GM19099 (cell line): ENCODE data around the gene CPT1C.

Experiments
- POLR2A ChIP-seq: IDR thresholded peaks from 3 replicates; pipeline ENCODE4 v1.6.1; 2011; ENCODE audit warnings: low read depth; ENCODE audit not compliant: insufficient read length; ENCODE audit errors: extremely low read depth

The CPT1C gene

DNA sequence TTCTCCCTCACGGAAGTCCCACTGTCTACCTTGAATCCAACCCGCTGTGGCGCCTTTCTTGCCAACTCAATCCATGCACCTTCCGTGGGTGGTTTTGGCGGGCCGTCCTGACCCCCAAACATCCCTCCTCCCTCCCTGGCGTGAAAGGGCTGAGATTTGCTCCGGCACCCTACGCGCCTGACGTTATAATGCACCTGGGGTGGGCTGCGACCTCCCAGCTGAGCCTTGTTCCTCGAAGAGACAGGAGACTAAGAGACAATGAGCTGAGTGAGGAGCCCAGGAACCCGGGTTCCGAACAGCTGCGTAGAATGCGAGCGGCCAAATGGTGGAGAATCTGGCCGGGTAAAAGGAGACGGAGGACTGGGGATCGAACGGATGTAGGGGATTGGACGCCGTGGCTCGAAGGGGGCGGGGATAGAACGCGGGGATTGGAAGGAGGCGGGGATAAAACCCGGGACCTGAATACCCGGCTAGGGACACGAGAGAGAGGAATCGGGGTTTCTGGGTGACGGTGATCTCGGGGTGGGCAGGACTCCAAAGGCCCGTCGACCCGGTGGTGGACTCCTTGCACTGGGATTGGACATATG, at the start of gene CPT1C:
Gene CPT1C, plus strand, starts transcription at position 461 of the 587 bp plus-strand sequence. CDS start 1,137 bp downstream, outside the sequence.
- no peak for TF ChIP-seq POLR2A

DNA sequence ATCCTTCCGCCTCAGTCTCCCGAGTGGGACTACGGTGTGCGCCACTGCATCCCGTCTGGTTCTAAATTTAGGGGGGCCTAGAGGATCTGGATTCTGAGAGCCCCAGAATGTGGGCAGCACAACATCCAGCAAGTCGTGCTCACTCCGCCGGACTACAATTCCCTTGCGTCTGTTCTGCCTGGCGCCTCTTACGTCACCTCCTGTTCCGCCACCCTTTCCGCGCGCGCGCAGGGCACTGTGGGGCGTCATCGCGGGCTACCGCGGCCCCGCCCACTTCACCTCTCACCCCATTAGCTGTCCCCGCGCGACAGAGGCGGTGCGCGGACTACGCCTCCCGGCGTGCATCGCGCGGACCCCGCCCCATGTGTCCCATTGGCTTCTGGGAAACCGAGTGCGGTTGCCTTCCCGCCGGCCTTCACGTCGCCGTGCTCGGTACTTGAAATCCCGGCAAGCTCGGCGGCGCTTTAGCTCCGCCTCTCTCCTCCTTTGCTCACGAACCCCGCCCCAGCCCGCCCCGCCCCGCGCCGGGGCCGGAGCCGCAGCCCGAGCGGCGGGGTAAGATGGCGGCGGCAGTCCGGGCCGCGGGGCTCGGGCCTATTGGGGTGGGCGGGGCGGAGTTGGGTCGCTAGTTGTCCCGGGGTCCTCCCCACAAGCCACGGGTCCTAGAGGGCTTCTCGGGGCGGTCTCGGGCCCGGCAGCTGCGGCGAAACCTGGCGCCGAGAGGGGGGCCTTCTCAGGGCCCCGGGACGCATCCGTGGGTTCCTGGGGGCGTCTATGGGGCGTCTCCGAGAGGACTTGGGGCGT, 49.0 kb upstream of the CPT1C start, which contains the start of gene SCAF1:
Gene SCAF1, plus strand, starts transcription at position 522 of the 804 bp plus-strand sequence. CDS start 2,818 bp downstream, outside the sequence.
- peak; percentile 49 for TF ChIP-seq POLR2A

DNA sequence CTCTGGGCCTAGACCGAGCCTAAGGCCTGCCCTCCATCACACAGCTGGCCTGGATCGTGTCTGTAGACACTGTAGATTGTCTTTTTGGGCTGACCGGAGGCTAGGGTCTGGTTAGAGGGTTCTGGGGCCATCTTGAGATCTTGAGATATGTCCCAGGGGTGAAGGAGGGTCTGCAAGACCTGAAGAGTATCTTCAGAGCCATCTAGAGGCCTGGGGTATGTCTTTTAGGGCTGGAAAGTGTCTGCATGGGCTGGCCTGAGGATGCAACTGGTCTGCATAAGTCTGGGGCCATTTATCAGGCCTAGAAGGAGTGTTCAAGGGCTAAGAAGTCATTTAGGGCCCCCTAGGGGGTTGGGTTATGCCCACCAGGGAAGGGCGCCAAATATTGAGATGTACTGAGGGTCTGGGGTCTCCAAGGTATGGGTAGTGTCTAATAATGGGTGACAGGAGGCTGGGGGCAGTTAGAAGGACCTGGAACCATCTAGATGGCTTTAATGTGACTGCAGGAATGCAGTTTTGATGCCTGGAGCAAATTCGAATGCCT, 48.4 kb upstream of the CPT1C start:
- no peak for TF ChIP-seq POLR2A

DNA sequence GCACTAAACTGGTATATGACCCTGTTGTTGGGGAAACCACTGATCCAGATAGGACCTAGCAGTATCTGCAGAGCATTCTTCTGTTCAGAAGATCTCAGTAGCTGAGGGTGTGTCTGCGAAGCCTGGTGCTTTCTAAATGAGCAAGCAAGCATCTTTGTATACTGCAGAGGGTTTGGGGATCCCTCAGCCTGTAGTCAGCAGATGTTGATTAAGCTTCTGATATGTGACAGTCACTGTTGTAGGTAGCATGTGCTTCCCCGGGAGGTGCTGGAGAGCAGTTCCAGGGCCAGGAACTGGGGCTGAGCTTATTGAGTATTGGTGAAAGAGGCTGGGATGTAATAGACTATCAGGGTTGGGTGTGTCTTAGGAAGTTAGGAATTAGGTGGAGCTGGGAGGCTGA, 47.5 kb upstream of the CPT1C start:
- TF ChIP-seq POLR2A = no peak

DNA sequence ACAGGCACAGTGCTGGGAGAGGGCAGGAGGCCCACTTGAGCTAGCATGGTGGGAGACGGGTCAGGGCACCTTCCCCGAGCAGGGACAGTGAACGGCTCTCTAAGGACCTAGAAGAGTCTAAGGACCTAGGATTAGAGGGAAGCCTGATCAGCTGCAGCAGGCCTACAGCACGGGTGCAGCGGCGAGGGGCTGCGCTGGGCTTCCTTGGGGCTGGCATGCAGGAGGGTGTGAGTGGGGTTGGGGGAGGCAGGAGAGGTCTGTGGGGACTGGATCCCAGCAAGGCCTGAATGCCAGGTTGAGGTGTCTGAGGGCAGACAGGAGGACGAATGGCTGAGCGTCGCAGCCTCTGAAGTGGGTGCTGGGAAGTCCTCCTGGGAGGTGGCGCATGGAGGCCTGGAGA, 45.3 kb upstream of the CPT1C start:
- TF ChIP-seq POLR2A = no peak

DNA sequence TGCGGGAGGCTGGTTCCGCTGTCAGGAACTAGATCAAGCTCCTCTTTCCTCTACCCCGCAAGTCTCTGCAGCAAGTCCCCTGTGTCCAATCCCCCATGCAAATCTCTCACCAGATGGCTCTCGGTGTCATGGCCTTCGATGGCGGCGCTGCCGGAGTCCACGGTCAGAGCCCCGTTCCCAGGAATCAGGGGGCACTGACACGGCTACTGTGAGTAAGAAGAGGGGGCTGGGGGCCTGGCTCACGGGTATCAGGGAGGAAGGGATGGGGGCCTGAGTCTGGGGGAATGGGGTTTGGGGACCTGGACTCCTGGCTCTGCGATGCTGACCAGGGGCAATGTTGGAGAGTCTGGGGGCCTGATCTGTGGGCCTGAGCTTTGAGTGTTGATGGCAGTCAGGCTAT, 44.9 kb upstream of the CPT1C start:
- TF ChIP-seq POLR2A = no peak

DNA sequence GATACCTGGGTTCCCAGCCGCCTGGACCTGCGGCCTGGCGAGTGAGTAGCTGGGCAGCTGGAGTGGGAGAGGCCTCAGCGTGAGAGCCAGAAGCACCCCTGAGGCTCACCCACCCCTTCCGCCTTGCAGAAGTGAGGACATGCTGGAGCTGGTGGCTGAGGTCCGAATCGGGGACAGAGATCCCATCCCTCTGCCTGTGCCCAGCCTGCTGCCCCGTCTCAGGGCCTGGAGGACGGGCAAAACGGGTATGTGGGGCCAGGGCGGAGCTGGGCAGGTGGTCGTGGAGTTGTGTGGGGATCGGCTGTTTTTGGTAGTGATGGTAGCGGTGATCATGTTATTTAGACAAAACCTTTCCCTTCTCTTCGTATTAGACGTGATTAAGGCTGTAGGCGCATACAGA, 44.3 kb upstream of the CPT1C start:
- no peak for TF ChIP-seq POLR2A

DNA sequence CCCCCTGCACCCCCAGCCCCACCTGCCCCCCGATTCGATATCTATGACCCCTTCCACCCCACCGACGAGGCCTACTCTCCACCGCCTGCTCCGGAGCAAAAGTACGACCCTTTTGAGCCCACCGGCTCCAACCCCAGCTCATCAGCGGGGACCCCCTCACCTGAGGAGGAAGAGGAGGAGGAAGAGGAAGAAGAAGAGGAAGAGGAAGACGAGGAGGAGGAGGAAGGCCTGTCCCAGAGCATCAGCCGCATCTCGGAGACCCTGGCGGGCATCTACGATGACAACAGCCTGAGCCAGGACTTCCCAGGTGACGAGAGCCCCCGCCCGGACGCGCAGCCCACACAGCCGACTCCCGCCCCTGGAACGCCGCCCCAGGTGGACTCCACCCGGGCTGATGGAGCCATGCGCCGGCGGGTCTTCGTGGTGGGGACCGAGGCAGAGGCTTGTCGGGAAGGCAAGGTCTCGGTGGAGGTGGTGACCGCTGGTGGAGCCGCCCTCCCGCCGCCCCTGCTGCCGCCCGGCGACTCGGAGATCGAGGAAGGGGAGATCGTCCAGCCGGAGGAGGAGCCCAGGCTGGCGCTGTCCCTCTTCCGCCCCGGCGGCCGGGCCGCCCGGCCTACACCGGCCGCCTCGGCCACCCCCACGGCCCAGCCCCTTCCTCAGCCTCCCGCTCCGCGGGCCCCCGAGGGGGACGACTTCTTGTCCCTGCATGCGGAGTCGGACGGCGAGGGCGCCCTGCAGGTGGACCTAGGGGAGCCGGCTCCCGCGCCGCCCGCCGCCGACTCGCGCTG, 39.7 kb upstream of the CPT1C start:
- no peak for TF ChIP-seq POLR2A

DNA sequence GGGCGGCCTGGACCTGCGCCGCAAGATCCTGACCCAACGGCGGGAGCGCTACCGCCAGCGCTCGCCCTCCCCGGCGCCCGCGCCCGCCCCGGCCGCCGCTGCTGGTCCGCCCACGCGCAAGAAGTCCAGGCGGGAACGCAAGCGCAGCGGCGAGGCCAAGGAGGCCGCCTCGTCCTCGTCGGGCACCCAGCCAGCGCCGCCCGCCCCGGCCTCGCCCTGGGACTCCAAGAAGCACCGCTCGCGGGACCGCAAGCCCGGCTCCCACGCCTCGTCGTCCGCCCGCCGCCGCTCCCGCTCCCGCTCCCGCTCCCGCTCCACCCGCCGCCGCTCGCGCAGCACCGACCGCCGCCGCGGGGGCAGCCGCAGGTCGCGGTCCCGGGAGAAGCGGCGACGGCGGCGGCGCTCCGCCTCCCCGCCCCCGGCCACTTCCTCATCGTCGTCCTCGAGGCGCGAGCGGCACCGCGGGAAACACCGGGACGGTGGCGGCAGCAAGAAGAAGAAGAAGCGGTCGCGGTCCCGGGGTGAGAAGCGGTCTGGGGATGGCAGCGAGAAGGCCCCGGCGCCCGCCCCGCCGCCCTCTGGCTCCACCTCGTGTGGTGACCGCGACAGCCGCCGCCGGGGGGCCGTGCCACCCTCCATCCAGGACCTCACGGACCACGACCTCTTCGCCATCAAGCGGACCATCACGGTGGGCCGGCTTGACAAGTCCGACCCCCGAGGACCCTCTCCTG, 38.9 kb upstream of the CPT1C start:
- TF ChIP-seq POLR2A = no peak

DNA sequence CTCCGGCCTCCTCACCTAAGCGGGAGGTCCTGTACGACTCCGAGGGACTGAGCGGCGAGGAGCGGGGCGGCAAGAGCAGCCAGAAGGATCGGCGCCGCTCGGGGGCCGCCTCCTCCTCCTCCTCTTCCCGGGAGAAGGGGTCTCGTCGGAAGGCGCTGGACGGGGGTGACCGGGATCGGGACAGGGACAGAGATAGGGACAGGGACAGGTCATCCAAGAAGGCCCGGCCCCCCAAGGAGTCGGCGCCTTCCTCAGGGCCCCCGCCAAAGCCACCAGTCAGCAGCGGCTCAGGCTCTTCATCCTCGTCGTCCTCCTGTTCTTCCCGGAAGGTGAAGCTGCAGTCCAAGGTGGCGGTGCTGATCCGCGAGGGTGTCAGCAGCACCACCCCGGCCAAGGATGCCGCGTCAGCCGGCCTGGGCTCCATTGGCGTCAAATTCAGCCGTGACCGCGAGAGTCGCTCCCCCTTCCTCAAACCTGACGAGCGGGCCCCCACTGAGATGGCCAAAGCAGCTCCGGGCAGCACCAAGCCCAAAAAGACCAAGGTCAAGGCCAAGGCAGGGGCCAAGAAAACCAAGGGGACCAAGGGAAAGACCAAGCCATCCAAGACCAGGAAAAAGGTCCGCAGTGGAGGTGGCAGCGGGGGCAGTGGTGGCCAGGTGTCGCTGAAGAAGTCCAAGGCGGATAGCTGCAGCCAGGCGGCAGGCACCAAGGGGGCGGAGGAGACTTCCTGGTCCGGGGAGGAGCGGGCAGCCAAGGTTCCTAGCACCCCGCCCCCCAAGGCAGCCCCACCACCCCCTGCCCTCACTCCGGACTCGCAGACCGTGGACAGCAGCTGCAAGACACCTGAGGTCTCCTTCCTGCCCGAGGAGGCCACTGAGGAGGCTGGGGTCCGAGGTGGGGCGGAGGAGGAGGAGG, 38.1 kb upstream of the CPT1C start:
- TF ChIP-seq POLR2A = no peak

DNA sequence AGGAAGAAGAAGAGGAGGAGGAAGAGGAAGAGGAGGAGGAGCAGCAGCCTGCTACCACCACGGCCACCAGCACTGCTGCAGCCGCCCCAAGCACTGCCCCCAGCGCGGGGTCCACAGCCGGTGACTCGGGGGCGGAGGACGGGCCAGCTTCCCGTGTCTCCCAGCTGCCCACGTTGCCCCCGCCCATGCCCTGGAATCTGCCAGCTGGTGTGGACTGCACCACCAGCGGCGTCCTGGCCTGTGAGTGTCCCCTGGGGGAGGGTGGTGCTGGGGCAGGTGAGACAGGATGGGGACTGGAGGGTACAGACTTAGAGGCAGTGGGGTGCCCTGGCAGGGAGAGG, 37.5 kb upstream of the CPT1C start:
- TF ChIP-seq POLR2A = no peak

DNA sequence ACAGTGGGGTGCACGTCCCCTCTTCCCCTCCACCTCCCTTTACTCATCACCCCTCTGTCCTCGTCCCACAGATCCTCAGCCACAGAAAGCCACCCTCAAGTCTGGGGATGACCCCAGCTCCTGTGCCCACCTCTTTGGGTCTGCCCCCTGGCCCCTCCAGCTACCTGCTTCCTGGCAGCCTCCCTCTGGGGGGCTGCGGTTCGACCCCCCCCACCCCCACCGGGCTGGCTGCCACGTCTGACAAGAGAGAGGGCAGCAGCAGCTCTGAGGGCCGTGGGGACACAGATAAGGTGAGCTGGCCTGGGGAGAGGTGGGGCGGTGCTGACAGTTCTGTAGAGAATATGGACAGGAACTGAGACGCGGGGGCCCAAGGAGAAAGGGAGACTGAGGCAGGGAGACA, 36.3 kb upstream of the CPT1C start:
- TF ChIP-seq POLR2A = no peak

DNA sequence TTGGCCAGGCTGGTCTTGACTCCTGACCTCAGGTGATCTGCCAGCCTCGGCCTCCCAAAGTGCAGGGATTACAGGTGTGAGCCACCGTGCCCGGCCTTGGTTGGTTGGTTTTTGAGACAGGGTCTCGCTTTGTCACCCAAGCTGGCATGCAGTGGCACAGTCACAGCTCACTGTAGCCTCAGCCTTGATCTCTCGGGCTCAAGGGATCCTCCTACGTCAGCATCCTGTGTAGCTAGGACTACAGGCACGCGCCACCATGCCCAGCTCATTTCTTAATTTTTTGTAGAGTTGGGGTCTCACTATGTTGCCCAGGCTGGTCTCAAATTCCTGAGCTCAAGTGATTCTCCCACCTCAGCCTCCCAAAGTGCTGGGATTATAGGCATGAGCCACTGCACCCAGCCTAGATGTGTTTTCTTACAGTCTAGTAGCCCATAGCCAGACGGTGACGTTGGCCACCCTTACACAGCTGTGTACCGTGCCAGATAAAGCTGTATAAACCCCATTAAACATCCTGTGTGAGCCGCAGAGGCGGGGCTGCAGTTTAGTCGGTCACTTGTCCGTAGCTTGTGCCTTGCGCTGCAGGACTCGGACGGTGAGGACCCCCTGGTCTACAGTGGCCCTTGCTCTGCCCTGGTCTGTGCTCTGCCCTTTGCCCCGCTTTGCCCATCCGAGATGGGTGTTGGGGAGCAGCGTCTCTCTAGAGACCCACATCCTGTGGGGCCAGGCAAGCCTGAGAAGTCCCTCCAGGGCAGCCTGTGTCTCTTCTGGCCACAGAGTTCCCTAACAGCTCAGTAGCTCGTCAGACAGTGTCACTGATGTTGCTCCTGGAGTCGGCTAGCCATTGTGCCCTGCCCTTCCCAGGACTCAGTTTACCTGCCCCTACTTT, 35.1 kb upstream of the CPT1C start:
- no peak for TF ChIP-seq POLR2A
